H1 (cell line): ENCODE data around the gene ACTN4. TPM values are rescaled to one million over a fixed set of nuclear protein-coding genes. Genes with fewer than 3 reads are reported as not detected.

ENCODE experiments used
- polyA plus RNA-seq, 7 experiments: library from polyadenylated mRNA; depleted of rRNA in 3 of 7; stranded (reverse) in 5 of 7; unstranded in 2 of 7; fragments of >200 nt in 5 of 7; fragments of 200-250 nt in 2 of 7; gene quantifications; 1 replicate in 5 of 7; 2 replicates in 1 of 7; 4 replicates in 1 of 7; pipeline versions ENCODE4 v1.2.1 to v1.2.3, GENCODE V29; 2011 to 2013; ENCODE audit warnings: missing spikeins in 2 of 7, mixed read lengths in 2 of 7
- total RNA-seq: library from RNA; stranded (reverse); fragmentation: NEBNext Ultra II Directional; extraction: Animal tissue kit (Norgen Biotek cat#: 25700); gene quantifications from 2 replicates; pipeline ENCODE4 v1.2.1, GENCODE V29; 2021
- TF ChIP-seq, protein P1 (sequence below): fragments of 300-600 bp; sonication (generic); IDR thresholded peaks from 2 replicates; pipeline ENCODE4 v1.7.1; 2012; ENCODE audit warnings: low read length, moderate library complexity, mild to moderate bottlenecking, inconsistent platforms; ENCODE audit not compliant: insufficient replicate concordance

Gene ACTN4
- total and polyA plus RNA-seq, 2 of the 8 experiments (the other 6 are each of a cell fraction or from before 2014, with no cell fraction given) = 211 to 520 TPM

DNA sequence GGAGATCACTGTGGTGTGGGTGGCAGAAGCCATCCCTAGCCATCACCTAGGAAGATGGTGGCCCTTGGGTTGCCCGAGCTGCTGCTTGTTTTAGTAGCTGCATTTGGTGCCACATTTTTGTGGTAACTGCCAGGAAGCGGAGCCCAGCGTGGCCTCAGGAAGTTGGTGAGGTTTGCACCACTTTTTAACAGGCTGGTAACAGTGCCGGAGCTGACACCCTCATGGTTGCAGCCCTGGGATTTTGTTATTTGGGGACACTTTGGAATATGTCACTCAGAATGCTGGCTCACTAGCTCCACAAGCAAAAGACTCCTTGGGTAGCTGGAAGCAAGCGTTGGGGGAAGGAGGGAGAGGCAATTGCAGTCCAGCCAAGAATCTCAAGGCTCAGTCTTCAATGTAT is 22.1 kb downstream of the ACTN4 start (continued):
- TF ChIP-seq, protein P1, sequence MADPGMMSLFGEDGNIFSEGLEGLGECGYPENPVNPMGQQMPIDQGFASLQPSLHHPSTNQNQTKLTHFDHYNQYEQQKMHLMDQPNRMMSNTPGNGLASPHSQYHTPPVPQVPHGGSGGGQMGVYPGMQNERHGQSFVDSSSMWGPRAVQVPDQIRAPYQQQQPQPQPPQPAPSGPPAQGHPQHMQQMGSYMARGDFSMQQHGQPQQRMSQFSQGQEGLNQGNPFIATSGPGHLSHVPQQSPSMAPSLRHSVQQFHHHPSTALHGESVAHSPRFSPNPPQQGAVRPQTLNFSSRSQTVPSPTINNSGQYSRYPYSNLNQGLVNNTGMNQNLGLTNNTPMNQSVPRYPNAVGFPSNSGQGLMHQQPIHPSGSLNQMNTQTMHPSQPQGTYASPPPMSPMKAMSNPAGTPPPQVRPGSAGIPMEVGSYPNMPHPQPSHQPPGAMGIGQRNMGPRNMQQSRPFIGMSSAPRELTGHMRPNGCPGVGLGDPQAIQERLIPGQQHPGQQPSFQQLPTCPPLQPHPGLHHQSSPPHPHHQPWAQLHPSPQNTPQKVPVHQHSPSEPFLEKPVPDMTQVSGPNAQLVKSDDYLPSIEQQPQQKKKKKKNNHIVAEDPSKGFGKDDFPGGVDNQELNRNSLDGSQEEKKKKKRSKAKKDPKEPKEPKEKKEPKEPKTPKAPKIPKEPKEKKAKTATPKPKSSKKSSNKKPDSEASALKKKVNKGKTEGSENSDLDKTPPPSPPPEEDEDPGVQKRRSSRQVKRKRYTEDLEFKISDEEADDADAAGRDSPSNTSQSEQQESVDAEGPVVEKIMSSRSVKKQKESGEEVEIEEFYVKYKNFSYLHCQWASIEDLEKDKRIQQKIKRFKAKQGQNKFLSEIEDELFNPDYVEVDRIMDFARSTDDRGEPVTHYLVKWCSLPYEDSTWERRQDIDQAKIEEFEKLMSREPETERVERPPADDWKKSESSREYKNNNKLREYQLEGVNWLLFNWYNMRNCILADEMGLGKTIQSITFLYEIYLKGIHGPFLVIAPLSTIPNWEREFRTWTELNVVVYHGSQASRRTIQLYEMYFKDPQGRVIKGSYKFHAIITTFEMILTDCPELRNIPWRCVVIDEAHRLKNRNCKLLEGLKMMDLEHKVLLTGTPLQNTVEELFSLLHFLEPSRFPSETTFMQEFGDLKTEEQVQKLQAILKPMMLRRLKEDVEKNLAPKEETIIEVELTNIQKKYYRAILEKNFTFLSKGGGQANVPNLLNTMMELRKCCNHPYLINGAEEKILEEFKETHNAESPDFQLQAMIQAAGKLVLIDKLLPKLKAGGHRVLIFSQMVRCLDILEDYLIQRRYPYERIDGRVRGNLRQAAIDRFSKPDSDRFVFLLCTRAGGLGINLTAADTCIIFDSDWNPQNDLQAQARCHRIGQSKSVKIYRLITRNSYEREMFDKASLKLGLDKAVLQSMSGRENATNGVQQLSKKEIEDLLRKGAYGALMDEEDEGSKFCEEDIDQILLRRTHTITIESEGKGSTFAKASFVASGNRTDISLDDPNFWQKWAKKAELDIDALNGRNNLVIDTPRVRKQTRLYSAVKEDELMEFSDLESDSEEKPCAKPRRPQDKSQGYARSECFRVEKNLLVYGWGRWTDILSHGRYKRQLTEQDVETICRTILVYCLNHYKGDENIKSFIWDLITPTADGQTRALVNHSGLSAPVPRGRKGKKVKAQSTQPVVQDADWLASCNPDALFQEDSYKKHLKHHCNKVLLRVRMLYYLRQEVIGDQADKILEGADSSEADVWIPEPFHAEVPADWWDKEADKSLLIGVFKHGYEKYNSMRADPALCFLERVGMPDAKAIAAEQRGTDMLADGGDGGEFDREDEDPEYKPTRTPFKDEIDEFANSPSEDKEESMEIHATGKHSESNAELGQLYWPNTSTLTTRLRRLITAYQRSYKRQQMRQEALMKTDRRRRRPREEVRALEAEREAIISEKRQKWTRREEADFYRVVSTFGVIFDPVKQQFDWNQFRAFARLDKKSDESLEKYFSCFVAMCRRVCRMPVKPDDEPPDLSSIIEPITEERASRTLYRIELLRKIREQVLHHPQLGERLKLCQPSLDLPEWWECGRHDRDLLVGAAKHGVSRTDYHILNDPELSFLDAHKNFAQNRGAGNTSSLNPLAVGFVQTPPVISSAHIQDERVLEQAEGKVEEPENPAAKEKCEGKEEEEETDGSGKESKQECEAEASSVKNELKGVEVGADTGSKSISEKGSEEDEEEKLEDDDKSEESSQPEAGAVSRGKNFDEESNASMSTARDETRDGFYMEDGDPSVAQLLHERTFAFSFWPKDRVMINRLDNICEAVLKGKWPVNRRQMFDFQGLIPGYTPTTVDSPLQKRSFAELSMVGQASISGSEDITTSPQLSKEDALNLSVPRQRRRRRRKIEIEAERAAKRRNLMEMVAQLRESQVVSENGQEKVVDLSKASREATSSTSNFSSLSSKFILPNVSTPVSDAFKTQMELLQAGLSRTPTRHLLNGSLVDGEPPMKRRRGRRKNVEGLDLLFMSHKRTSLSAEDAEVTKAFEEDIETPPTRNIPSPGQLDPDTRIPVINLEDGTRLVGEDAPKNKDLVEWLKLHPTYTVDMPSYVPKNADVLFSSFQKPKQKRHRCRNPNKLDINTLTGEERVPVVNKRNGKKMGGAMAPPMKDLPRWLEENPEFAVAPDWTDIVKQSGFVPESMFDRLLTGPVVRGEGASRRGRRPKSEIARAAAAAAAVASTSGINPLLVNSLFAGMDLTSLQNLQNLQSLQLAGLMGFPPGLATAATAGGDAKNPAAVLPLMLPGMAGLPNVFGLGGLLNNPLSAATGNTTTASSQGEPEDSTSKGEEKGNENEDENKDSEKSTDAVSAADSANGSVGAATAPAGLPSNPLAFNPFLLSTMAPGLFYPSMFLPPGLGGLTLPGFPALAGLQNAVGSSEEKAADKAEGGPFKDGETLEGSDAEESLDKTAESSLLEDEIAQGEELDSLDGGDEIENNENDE = no peak
